Measurements from ENCODE around the gene HSDL2.
"Not testable (repeated sequence)": the region's sequence is repeated elsewhere in the genome, so short reads cannot be mapped to it uniquely, and the experiment has no call there.

The HSDL2 gene

GRCh38 chr9:112408275-112408674, 28.4 kb downstream of the HSDL2 start:
- Histone ChIP-seq H3K4me2 (ENCODE audit: low read length) (no peak overlapping the region), H3K4me1 (no peaks in the 10 kb centered on the region), H3K9me3 (ENCODE audit: control insufficient read depth, low read length) (no peaks in the 10 kb centered on the region), H3K36me3 (ENCODE audit: control insufficient read depth, insufficient read depth, low read length) (no peaks in the 10 kb centered on the region), H2AFZ (no peak overlapping the region), H3K9ac (no peak overlapping the region), H3K27ac (no peak overlapping the region), H3K4me3 (ENCODE audit: low read depth, low read length) (no peak overlapping the region), H3K27me3 (ENCODE audit: control insufficient read depth, insufficient read depth, low read length) (no peaks in the 10 kb centered on the region), H3K79me2 (no peaks in the 10 kb centered on the region)
- no peak for TF ChIP-seq CTCF (IDR thresholded peaks at IDR 0.05)

- Histone ChIP-seq H3K4me1 (no peaks in the 10 kb centered on the region), H3K27ac (no peak overlapping the region), H2AFZ (no peak overlapping the region), H3K9ac (no peak overlapping the region), H3K9me3 (ENCODE audit: control insufficient read depth, low read length) (no peaks in the 10 kb centered on the region), H3K4me2 (ENCODE audit: low read length) (no peak overlapping the region), H3K4me3 (ENCODE audit: low read depth, low read length) (no peak overlapping the region), H3K27me3 (ENCODE audit: control insufficient read depth, insufficient read depth, low read length) (no peaks in the 10 kb centered on the region), H3K79me2 (no peaks in the 10 kb centered on the region), H3K36me3 (ENCODE audit: control insufficient read depth, insufficient read depth, low read length) (no peaks in the 10 kb centered on the region)
- TF ChIP-seq CTCF (IDR thresholded peaks at IDR 0.05), result no peak
Measured at GRCh38 chr9:112408819-112409218, 28.9 kb downstream of the HSDL2 start.

- H3K9me3 ChIP-seq (ENCODE audit: control insufficient read depth, low read length), result no peaks in the 10 kb centered on the region
- no peak overlapping the region for H3K27ac ChIP-seq
- no peaks in the 10 kb centered on the region for H3K27me3 ChIP-seq (ENCODE audit: control insufficient read depth, insufficient read depth, low read length)
- no peak overlapping the region for H3K9ac ChIP-seq
- H3K4me3 ChIP-seq (ENCODE audit: low read depth, low read length), result no peak overlapping the region
- H3K4me2 ChIP-seq (ENCODE audit: low read length), result no peak overlapping the region
- H3K4me1 ChIP-seq, result no peaks in the 10 kb centered on the region
- no peak overlapping the region for H2AFZ ChIP-seq
- no peaks in the 10 kb centered on the region for H3K79me2 ChIP-seq
- H3K36me3 ChIP-seq (ENCODE audit: control insufficient read depth, insufficient read depth, low read length), result no peaks in the 10 kb centered on the region
- TF ChIP-seq CTCF (IDR thresholded peaks at IDR 0.05), result no peak
Measured at GRCh38 chr9:112409758-112410157, 29.9 kb downstream of the HSDL2 start.

- Histone ChIP-seq H3K4me3 (ENCODE audit: low read depth, low read length) (no peak overlapping the region), H3K9me3 (ENCODE audit: control insufficient read depth, low read length) (no peaks in the 10 kb centered on the region), H3K9ac (no peak overlapping the region), H3K79me2 (no peaks in the 10 kb centered on the region), H3K27me3 (ENCODE audit: control insufficient read depth, insufficient read depth, low read length) (no peaks in the 10 kb centered on the region), H3K4me2 (ENCODE audit: low read length) (no peak overlapping the region), H3K4me1 (no peaks in the 10 kb centered on the region), H3K27ac (no peak overlapping the region), H3K36me3 (ENCODE audit: control insufficient read depth, insufficient read depth, low read length) (no peaks in the 10 kb centered on the region), H2AFZ (no peak overlapping the region)
- TF ChIP-seq CTCF (IDR thresholded peaks at IDR 0.05), result no peak
Measured at GRCh38 chr9:112411626-112412027, 31.7 kb downstream of the HSDL2 start.

- not testable (repeated sequence) for H3K4me3 ChIP-seq (ENCODE audit: low read depth, low read length)
Measured at GRCh38 chr9:112413728-112414127, 33.8 kb downstream of the HSDL2 start.

More at GRCh38 chr9:112413728-112414127, 33.8 kb downstream of the HSDL2 start:
- not testable (repeated sequence) for H3K9me3 ChIP-seq (ENCODE audit: control insufficient read depth, low read length); H3K27me3 ChIP-seq (ENCODE audit: control insufficient read depth, insufficient read depth, low read length); H3K4me1 ChIP-seq; H2AFZ ChIP-seq; H3K9ac ChIP-seq; H3K79me2 ChIP-seq; H3K36me3 ChIP-seq (ENCODE audit: control insufficient read depth, insufficient read depth, low read length); H3K27ac ChIP-seq; H3K4me2 ChIP-seq (ENCODE audit: low read length)
